Superior temporal gyrus (tissue), 1 donor: Measurements from ENCODE around the gene LDLRAP1.

ENCODE experiments used
- DNase-seq: peaks from one replicate; pipeline ENCODE4 v3.0.0-alpha.2; 2016; ENCODE audit errors: extremely low spot score

The LDLRAP1 gene

GRCh38 chr1:25607123-25607522, 63.7 kb downstream of the LDLRAP1 start:
- no peak for DNase-seq

DNA sequence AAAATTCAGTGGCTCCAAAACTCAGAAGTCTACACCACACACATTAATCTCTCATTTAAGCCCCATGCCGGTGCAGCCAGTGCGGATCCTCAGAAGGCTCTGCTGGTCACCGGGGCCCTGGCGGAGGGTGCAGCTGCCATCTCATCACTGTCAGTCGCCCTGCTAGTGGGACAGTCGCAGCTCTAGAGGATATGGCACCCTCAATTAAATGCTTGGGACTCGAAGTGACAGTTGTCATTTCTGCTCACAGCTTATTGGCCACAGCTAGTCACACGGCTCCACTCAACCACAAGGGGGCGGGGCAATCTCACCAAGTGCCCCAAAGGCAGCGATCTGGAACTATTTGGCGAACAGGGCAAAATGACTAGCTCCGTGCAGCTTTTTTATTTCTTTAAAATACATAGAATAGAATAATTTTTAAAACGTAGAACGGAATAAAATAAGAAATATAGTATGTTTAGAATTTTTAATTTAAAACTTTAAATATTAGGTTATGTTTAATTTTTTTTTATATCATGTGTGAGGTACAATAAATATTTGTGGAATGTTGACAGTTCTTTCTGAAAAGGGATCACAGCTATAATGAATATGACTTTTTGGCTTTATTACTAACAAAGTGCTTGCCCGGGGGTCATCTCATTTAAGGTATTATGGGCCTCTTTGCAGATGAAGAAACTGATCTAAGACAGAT, 65.2 kb downstream of the LDLRAP1 start:
- DNase-seq, result peak; percentile 93

DNA sequence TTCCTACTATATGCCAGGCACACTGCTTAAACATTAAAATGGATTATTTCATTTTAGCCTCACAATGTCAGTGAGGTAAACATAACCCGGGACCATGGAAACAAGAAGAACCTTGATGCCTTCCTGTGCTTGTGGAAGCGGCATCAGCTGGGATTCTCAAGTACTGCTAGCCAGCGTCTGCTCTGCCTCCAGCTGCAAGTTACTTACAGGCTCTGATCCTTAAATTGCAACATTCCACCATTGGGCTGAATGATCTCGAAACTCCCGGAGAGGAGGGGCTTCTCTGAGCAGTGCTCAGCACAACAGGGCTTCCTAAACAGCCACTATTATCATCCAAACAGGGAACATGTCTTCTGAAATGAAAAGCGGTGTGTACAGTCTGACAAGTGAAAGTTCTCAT, 66.5 kb downstream of the LDLRAP1 start:
- peak; percentile 44 for DNase-seq

GRCh38 chr1:25610822-25611630, 67.6 kb downstream of the LDLRAP1 start:
- no peak for DNase-seq

DNA sequence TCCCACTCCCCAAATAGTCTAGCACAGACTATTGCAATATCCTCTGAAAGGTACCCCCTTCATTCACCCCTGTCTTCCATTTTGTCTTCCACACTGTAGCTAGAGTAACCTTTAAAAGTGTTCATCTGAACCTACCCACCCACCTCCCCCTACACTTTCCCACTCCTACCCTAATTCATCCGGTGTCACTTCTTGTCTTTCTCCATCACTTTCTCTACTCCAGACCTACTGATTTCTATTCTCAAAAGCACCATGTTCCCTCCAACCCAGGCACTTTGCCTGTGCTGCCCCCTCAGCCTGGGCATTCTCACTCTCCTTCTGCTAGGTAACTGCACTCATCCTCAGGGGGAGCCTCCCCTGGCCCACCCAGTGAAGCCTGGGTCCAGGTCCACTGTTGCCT, 68.4 kb downstream of the LDLRAP1 start:
- DNase-seq, result no peak

- no peak for DNase-seq
Measured at GRCh38 chr1:25612421-25612820, 69.0 kb downstream of the LDLRAP1 start.

DNA sequence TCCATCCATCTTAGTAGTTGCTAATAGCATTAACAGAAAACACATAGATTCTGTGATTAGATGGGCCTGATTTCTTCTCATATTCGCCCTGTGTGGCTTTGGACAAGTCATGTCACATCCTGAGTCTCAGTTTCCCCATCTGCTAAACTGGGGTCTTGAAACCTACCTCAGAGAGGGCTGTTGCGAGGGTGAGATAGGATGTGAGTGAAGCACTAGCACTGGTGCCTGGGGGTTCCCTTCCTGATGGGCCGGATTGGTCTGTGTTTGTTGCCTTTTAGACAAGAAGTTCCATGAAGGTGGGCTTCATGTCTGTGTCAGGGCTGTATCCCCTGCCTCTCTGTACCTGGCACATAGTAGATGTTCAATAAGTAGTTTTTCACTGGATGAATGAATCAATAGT, 69.7 kb downstream of the LDLRAP1 start:
- DNase-seq, result no peak

DNA sequence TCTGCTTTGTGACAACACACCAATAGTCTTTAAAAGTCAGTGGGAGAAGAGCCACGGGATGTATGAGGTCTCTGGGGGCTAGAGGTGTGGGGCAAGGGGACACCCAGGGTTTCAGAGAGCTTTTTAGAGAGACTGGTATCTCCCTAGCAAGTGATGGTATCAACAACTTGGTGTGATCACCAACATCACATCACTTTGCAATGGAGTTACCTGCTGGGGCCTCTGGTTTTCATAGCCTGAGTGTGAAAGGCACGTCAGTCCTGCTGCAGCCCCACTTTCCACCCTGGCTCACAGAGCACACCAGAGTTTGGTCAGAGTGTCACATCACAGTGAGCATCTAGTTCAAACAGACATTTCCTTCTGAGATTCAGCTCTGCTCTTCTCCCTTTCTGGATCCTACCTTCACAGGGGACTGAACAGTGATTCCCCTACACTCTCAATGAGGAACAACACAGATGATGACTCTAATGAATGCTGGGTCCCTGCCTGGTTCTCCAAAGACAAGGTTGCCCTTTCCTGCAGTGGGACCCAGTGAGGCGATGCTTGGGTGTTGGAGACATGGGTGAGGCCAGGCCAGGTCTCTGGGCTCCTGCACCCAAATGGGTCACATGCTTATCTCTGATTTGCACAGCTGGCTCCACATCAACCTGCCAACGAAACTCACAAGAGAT, 71.2 kb downstream of the LDLRAP1 start:
- no peak for DNase-seq

DNA sequence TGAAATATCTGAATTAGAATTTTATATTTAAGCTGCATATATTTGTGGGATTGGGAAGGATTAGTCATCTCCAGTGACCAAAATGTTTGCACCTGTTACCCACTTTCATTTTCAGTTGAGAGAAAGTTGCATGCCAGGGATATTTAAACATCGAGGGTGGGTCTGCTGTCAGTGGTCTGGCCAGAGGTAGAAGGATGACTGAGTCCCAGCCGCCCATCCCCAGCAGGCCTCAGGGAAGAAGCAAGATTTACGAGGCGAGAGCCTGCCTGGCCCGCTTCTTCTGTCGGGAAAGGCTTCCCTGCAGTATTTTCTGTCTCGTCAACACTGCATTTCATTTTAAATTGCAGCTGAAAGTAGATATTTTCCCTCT, 71.8 kb downstream of the LDLRAP1 start:
- no peak for DNase-seq

- DNase-seq, result peak; percentile 66
Measured at GRCh38 chr1:25615563-25616094, 72.2 kb downstream of the LDLRAP1 start.

DNA sequence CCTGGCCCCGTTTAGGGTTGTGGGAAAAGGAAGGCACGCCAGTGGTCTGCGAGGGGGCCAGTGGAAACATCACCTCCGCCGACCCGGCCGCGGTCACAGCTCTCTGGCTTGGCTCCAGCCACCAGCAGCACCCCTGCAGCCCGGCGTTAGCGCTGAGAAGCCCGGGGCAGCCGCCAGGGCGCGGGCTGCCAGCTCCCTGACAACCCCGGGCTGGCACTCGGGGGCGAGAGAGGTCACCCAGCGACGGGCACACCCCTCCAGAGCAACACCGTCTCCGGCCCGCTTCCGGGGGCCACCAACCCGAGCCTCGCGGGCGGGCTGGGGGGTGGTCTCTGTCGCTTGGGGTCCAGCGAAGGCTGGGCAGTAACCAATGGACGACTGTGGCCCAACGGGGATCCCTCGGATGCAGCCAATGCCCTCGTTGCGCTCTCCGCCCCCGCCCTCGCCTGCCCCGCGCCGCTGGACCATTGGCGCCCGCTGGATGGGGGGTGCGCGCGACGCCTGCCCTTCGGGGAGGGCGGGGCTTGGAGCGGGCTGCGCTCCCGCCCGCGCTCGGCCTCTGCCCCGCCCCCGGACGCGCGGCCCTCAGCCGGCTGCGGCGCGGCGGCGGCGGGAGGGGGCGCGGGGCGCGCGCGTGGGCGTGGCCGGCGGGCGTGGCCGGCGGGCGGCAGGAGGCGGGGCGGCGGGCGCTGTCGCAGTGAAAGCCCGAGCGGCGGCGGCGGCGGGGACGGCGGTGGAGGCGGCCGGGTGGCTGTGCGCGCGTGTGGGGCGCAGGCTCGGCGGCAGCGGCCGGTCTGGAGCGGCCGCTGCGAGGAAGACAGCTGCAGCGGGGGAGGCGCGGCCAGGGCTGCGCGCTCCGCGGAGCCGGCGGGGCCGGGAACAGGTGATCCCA, 72.9 kb downstream of the LDLRAP1 start, which contains the start of gene MAN1C1:
TSS of gene MAN1C1 (plus strand) at position 697 of the 892 bp plus-strand sequence. CDS start 1,007 bp downstream, outside the sequence.
- DNase-seq, result peak; percentile 89

DNA sequence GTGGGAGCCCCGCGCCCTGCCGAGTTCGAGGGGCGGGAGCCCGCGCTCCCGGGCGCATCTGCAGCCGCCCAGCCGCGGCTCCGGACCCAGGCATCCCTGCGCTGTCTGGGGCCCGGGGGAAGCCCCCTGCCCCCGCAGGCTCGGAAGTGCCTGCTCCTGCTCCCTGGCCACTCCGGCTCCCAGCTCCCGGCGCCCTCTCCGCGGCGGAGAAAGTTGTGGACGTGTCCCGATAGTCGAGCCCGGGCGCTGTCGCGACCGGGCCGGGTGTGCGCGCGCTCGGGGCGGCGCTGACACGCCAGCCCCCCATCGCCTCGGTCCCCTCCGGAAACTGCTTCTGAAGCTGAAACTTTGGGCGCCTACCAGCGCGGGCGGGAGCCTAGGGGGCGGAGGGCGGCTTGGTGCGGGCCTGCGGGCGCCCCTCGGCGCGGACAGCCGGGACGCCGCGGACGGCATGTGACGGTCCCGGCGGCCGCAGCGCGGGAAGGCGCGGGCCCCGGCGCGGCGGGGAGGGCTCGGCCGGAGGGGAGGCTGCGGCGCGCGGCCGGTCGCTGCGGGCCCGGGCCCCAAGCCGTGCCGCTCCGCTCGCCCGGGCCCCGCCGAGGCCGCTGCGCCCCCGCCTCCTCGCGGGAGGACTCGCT, 73.7 kb downstream of the LDLRAP1 start:
- DNase-seq, result no peak

DNA sequence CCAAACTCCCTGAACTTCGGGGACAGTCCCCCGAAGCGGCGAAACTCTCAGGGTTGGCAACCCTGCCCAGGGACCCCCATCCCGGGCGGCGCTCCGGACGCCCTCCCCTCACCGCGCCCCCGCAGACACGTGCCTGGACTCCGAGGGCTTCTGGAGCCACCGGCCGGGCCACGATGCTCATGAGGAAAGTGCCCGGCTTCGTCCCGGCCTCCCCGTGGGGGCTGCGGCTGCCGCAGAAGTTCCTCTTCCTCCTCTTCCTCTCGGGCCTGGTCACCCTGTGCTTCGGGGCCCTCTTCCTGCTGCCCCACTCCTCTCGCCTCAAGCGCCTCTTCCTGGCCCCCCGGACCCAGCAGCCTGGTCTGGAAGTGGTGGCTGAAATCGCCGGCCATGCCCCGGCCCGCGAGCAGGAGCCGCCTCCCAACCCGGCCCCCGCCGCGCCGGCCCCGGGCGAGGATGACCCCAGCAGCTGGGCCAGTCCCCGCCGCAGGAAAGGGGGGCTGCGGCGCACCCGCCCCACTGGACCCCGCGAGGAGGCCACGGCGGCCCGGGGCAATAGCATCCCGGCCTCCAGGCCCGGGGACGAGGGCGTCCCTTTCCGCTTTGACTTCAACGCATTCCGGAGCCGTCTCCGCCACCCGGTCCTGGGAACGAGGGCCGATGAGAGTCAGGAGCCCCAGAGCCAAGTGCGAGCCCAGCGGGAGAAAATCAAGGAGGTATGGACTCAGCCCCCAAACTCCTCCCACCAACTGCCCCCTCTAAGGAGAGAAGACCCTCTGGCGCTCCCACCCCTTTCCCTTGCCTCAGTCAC, 74.4 kb downstream of the LDLRAP1 start:
- DNase-seq, result no peak

DNA sequence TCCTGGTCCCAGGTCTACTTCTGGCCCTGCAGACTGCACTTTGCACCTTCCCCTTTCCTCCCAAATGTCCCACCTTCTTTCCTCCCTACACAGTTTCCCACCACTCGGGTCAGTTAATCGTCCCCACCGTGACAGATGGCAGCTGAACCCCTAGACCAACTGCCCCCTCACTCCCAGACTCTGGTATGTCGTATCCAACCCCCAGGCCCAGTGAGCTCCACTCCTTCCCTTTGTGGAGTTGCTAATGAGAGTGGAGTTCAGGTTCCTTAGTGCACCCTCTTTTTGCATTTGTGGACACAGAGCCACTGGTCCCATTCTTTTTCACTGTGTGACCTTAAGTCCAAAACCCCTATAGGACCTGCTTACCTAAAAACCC, 75.0 kb downstream of the LDLRAP1 start:
- DNase-seq, result no peak
